Neuronal stem cell (in vitro differentiated cells): ENCODE measurements around the gene ALDH3A1.
"Not testable (repeated sequence)": the region's sequence is repeated elsewhere in the genome, so short reads cannot be mapped to it uniquely, and the experiment has no call there.

ENCODE experiments used
- DNase-seq: peaks from one replicate; pipeline ENCODE4 v3.0.0-alpha.2; 2013; ENCODE audit warnings: low spot score
- H2AFZ ChIP-seq: one replicate; pipeline ENCODE4 v1.6.1; 2013; ENCODE audit warnings: mild to moderate bottlenecking, low read length, inconsistent platforms
- H2AK5ac ChIP-seq: 2 replicates; pipeline ENCODE4 v1.6.1; 2013; ENCODE audit warnings: low read depth, mild to moderate bottlenecking, inconsistent platforms, low read length, moderate library complexity, mixed read lengths
- H2BK120ac ChIP-seq: 2 replicates; pipeline ENCODE4 v1.6.1; 2013; ENCODE audit warnings: low read depth, mild to moderate bottlenecking, inconsistent platforms, low read length, moderate library complexity, mixed read lengths
- H2BK12ac ChIP-seq: one replicate; pipeline ENCODE4 v1.6.1; 2013; ENCODE audit warnings: low read length, inconsistent platforms
- H2BK15ac ChIP-seq: 2 replicates; pipeline ENCODE4 v1.6.1; 2013; ENCODE audit warnings: mild to moderate bottlenecking, low read length, inconsistent platforms, mixed read lengths
- H2BK5ac ChIP-seq: one replicate; pipeline ENCODE4 v1.6.1; 2013; ENCODE audit warnings: inconsistent platforms, mild to moderate bottlenecking, low read length, moderate library complexity
- H3K14ac ChIP-seq: one replicate; pipeline ENCODE4 v1.6.1; 2013; ENCODE audit warnings: low read length, inconsistent platforms
- H3K18ac ChIP-seq: 2 replicates; pipeline ENCODE4 v1.6.1; 2013; ENCODE audit warnings: low read length, inconsistent platforms
- H3K23ac ChIP-seq: 2 replicates; pipeline ENCODE4 v1.6.1; 2013; ENCODE audit warnings: low read depth, mild to moderate bottlenecking, mixed read lengths, low read length, inconsistent platforms; ENCODE audit not compliant: poor library complexity
- H3K27ac ChIP-seq: replicated peaks from 3 replicates; pipeline ENCODE4 v1.5.1; 2013; ENCODE audit warnings: low read length, inconsistent platforms
- H3K27me3 ChIP-seq, 3 experiments: 2 replicates each; pipeline ENCODE4 v1.6.1; 2013; ENCODE audit warnings: low read length in 3 of 3, mild to moderate bottlenecking in 2 of 3, inconsistent platforms in 1 of 3, low read depth in 1 of 3, mixed read lengths in 1 of 3, moderate library complexity in 1 of 3; ENCODE audit not compliant: control insufficient read depth in 3 of 3, insufficient read depth in 3 of 3
- H3K36me3 ChIP-seq, 2 donors: replicated peaks in 1 of 2; 2 replicates each; pipeline ENCODE4 v1.6.1; 2013; ENCODE audit warnings: low read length in 2 of 2; ENCODE audit not compliant: control insufficient read depth in 2 of 2, insufficient read depth in 2 of 2
- H3K4ac ChIP-seq: 2 replicates; pipeline ENCODE4 v1.6.1; 2013; ENCODE audit warnings: inconsistent platforms, mild to moderate bottlenecking, low read length, moderate library complexity
- H3K4me1 ChIP-seq, 2 donors: 1 replicate in 1 of 2; 2 replicates in 1 of 2; pipeline ENCODE4 v1.6.1; 2013; ENCODE audit warnings: low read length in 2 of 2, low read depth in 1 of 2; ENCODE audit not compliant: control insufficient read depth in 2 of 2, insufficient read depth in 1 of 2
- H3K4me2 ChIP-seq: one replicate; pipeline ENCODE4 v1.6.1; 2013; ENCODE audit warnings: mild to moderate bottlenecking, low read length, inconsistent platforms; ENCODE audit not compliant: insufficient read depth, poor library complexity, severe bottlenecking
- H3K4me3 ChIP-seq, 2 donors: 2 replicates each; pipeline ENCODE4 v1.5.1; 2013; ENCODE audit warnings: low read length in 2 of 2, mild to moderate bottlenecking in 2 of 2, inconsistent platforms in 1 of 2, moderate library complexity in 1 of 2
- H3K79me1 ChIP-seq: one replicate; pipeline ENCODE4 v1.6.1; 2013; ENCODE audit warnings: low read depth, mild to moderate bottlenecking, inconsistent platforms, low read length, moderate library complexity
- H3K9ac ChIP-seq: one replicate; pipeline ENCODE4 v1.6.1; 2013; ENCODE audit warnings: mild to moderate bottlenecking, low read depth, low read length, inconsistent platforms; ENCODE audit not compliant: poor library complexity
- H3K9me3 ChIP-seq, 2 donors: replicated peaks in 1 of 2; 2 replicates each; pipeline versions ENCODE3 to v1.6.1; 2013; ENCODE audit warnings: low read length in 2 of 2, mild to moderate bottlenecking in 2 of 2, inconsistent platforms in 1 of 2, low read depth in 1 of 2, mixed read lengths in 1 of 2, moderate library complexity in 1 of 2; ENCODE audit not compliant: control insufficient read depth in 2 of 2, insufficient read depth in 1 of 2
- H4K8ac ChIP-seq: one replicate; pipeline ENCODE4 v1.6.1; 2013; ENCODE audit warnings: low read depth, mild to moderate bottlenecking, inconsistent platforms, low read length, moderate library complexity
- H4K91ac ChIP-seq: one replicate; pipeline ENCODE4 v1.6.1; 2013; ENCODE audit warnings: low read length, low read depth, mild to moderate bottlenecking, inconsistent platforms; ENCODE audit not compliant: poor library complexity
- WGBS, 2 donors: extraction: QIAGEN DNeasy Blood & Tissue Kit; methylation state at CpG; one replicate each; pipeline ENCODE4 v1.1.7; 2013; ENCODE audit warnings: missing lambda C conversion rate in 2 of 2, mixed read lengths in 1 of 2; ENCODE audit not compliant: insufficient read length in 2 of 2, insufficient replicate concordance in 1 of 2; ENCODE audit errors: extremely low coverage in 2 of 2; 5-methylcytosine and 5-hydroxymethylcytosine counted together

The ALDH3A1 gene

DNA sequence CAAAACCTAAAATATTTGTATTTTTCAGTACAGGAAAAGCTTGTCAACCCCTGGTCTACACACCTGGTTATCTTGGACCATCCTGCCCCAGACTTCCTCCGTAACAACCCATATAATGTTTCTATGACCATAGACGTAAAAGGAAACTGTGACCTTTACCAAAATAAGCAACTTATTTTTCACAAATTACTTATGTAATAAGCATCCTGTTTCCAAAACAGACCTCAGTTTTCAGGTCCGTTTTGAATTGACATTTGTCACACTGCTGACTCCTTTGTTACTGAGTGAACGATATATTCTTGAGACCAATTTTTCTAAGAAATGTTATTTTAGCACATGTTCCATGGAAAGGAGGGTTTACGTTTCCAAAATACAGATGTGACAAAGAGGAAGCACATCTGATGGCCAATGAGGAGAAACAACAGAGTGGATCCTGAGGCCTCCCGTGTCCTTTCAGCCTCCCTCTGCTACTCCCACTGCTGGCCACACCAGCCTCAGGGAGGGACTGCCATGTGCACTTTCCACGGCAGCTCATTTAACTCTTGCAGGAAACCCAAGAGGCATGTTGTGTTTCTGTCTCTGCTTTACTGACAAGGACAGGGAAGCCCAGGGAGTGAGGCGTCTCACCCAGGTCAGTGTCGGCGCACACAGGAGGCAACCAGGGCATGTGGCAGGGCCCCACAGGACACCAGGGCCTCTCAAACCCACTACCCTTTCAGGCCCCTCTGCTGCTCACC lies 20.1 kb upstream of the ALDH3A1 start:
- H3K36me3 ChIP-seq = no peaks in the 10 kb centered on the region
- H3K9me3 ChIP-seq = no peaks in the 10 kb centered on the region
- no peaks in the 10 kb centered on the region for H3K4me1 ChIP-seq
- H3K4me3 ChIP-seq = no peak overlapping the region
- no peak overlapping the region for H2BK120ac ChIP-seq
- no peak overlapping the region for H3K23ac ChIP-seq
- no peak overlapping the region for H2BK15ac ChIP-seq
- H4K91ac ChIP-seq = no peak overlapping the region
- H3K18ac ChIP-seq = no peak overlapping the region
- no peak overlapping the region for H2BK12ac ChIP-seq
- H3K9ac ChIP-seq = no peak overlapping the region
- no peaks in the 10 kb centered on the region for H3K27me3 ChIP-seq
- no peak overlapping the region for H3K27ac ChIP-seq
- no CpG with 5 or more reads among the region's 10 CpGs for WGBS, 2 donors
- DNase-seq = no peak
- H4K8ac ChIP-seq = no peak overlapping the region
- no peak overlapping the region for H2AK5ac ChIP-seq
- H3K79me1 ChIP-seq = no peaks in the 10 kb centered on the region
- H2BK5ac ChIP-seq = no peak overlapping the region
- no peak overlapping the region for H3K4me2 ChIP-seq
- no peak overlapping the region for H3K4ac ChIP-seq
- peak overlapping the region; percentile 41 for H2AFZ ChIP-seq
- no peak overlapping the region for H3K14ac ChIP-seq

DNA sequence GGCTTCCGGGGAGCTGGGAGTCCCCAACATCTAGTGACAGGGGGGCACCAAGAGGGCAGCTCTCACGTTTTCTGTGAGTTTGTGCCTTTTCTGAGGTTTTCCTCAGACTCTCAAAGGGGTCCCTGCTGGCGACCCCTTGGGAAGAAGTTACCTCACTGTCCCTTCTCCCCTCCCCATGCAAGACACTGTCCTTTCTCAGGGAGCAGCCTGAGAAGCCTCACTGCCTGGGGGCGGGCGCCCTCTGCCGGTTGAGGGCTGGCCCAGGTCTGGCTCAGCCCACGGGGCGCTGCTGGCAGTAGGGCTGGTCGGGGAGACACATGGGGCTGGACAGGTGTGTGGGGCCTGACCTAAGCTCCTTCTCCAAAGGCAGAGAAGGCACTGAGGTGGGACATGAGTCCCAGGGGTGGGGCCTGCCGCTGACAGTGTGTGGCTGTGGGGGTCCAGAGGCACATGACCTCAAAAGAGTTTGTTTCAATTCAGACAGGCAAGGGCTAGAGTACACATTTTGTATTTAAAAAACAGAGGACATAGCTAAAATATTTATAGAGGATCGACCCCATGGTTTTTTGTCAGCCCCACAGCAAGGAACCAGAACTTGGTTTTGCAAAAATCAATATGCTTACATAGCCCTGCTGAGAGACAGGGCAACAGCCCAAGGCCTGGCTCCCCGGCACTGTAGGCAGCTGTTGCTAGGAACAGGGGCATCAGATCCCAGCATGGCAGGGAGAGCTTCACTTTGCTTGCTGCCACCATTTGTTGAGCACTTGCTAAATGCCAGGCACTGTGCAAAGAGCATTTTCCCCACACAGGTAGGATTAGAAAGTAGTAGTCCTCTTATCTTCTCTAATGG lies 18.5 kb upstream of the ALDH3A1 start:
- Histone ChIP-seq H4K8ac (no peak overlapping the region), H2BK120ac (no peak overlapping the region), H2BK12ac (no peak overlapping the region), H2BK5ac (no peak overlapping the region), H3K79me1 (no peaks in the 10 kb centered on the region), H3K23ac (no peak overlapping the region), H3K9ac (no peak overlapping the region), H3K4me1 (no peaks in the 10 kb centered on the region), H3K14ac (no peak overlapping the region), H3K4me3 (no peak overlapping the region), H3K36me3 (no peaks in the 10 kb centered on the region), H2BK15ac (peak overlapping the region; percentile 7), H3K4ac (no peak overlapping the region), H3K27me3 (no peaks in the 10 kb centered on the region), H4K91ac (no peak overlapping the region), H2AK5ac (peak overlapping the region; percentile 48), H3K9me3 (no peaks in the 10 kb centered on the region), H3K18ac (no peak overlapping the region), H3K27ac (no peak overlapping the region), H2AFZ (peak overlapping the region; percentile 50), H3K4me2 (no peak overlapping the region)
- WGBS, 2 donors = no CpG with 5 or more reads among the region's 12 CpGs
- DNase-seq = peak; percentile 72

DNA sequence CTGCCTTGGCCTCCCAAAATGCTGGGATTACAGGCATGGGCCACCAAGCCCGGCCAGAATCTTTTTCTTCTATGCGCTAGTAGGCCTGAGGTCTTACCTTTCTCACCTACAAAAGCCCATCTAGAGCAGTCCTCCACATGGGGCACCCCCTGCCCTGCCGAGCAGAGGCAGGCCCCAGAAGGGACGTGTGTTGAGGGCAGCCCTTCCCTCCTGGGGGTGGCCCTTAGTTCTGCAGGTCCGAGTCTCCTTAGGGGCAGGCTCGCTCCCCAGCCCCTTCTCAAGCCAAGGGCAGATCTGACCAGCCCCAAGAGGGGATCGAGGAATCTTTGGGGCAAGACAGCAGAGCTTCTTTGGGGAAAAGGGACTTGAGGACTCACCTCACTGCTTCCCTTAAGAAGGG lies 17.9 kb upstream of the ALDH3A1 start:
- H3K14ac ChIP-seq = no peak overlapping the region
- H2BK5ac ChIP-seq = no peak overlapping the region
- no CpG with 5 or more reads among the region's 7 CpGs for WGBS, 2 donors
- H3K23ac ChIP-seq = no peak overlapping the region
- H2AK5ac ChIP-seq = peak overlapping the region; percentile 48
- no peak overlapping the region for H3K4ac ChIP-seq
- H2BK120ac ChIP-seq = no peak overlapping the region
- H3K79me1 ChIP-seq = no peaks in the 10 kb centered on the region
- no peak overlapping the region for H3K9ac ChIP-seq
- no peaks in the 10 kb centered on the region for H3K27me3 ChIP-seq
- no peak overlapping the region for H4K91ac ChIP-seq
- no peaks in the 10 kb centered on the region for H3K36me3 ChIP-seq
- no peak overlapping the region for H3K4me3 ChIP-seq
- no peaks in the 10 kb centered on the region for H3K4me1 ChIP-seq
- no peak overlapping the region for H3K27ac ChIP-seq
- H3K4me2 ChIP-seq = no peak overlapping the region
- H2BK12ac ChIP-seq = peak overlapping the region; percentile 86
- peak overlapping the region; percentile 7 for H2BK15ac ChIP-seq
- no peak overlapping the region for H4K8ac ChIP-seq
- DNase-seq = no peak
- H3K9me3 ChIP-seq = no peaks in the 10 kb centered on the region
- no peak overlapping the region for H2AFZ ChIP-seq
- H3K18ac ChIP-seq = peak overlapping the region; percentile 83

DNA sequence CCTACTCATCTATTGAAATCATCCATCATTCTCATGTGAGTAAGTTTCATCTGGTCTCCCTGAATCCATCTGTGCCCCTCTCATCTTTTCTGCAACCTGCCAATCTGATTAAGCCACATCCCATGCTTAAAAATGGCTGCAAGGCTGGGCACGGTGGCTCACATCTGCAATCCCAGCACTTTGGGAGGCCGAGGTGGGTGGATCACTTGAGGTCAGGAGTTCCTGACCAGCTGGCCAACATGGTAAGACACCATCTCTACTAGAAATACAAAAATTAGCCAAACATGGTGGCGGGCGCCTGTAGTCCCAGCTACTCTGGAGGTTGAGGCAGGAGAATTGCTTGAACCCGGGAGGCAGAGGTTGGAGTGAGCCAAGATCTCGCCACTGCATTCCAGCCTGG lies 15.9 kb upstream of the ALDH3A1 start:
- not testable (repeated sequence) for H3K9ac ChIP-seq, H3K23ac ChIP-seq, H2AFZ ChIP-seq, H3K4me1 ChIP-seq, H3K79me1 ChIP-seq, H3K4ac ChIP-seq, H3K4me3 ChIP-seq, H3K9me3 ChIP-seq, H3K36me3 ChIP-seq, H4K8ac ChIP-seq, H2BK120ac ChIP-seq, H3K14ac ChIP-seq, H2BK12ac ChIP-seq, H2BK15ac ChIP-seq, H4K91ac ChIP-seq, DNase-seq, H3K18ac ChIP-seq, H3K27ac ChIP-seq, H3K4me2 ChIP-seq, H2BK5ac ChIP-seq, H2AK5ac ChIP-seq
- no CpG with 5 or more reads among the region's 6 CpGs for WGBS, 2 donors
- peaks cover 0 to 15% (median 0%) of the 10 kb centered on the region in 3 experiments for H3K27me3 ChIP-seq
